ENCODE data around the gene CFAP221. TPM values are rescaled to one million over a fixed set of nuclear protein-coding genes. Genes with fewer than 3 reads are reported as not detected.

The CFAP221 gene
- total and polyA plus RNA-seq, 2 experiments from 2014 or later = 0.42 to 0.65 TPM

GRCh38 chr2:119596638-119597037 is 52.4 kb downstream of the CFAP221 start (continued):
- no peak for TF ChIP-seq STAT1 (IDR thresholded peaks at IDR 0.05; ENCODE audit: unreplicated experiment)
- TF ChIP-seq CTCF (conservative IDR thresholded peaks at IDR 0.05; ENCODE audit: low read depth in 2 of 2) = no peak
- no peak for TF ChIP-seq ZNF331 (CRISPR knock-in tag; IDR thresholded peaks at IDR 0.05; ENCODE audit: low read depth)
- TF ChIP-seq, protein P1, sequence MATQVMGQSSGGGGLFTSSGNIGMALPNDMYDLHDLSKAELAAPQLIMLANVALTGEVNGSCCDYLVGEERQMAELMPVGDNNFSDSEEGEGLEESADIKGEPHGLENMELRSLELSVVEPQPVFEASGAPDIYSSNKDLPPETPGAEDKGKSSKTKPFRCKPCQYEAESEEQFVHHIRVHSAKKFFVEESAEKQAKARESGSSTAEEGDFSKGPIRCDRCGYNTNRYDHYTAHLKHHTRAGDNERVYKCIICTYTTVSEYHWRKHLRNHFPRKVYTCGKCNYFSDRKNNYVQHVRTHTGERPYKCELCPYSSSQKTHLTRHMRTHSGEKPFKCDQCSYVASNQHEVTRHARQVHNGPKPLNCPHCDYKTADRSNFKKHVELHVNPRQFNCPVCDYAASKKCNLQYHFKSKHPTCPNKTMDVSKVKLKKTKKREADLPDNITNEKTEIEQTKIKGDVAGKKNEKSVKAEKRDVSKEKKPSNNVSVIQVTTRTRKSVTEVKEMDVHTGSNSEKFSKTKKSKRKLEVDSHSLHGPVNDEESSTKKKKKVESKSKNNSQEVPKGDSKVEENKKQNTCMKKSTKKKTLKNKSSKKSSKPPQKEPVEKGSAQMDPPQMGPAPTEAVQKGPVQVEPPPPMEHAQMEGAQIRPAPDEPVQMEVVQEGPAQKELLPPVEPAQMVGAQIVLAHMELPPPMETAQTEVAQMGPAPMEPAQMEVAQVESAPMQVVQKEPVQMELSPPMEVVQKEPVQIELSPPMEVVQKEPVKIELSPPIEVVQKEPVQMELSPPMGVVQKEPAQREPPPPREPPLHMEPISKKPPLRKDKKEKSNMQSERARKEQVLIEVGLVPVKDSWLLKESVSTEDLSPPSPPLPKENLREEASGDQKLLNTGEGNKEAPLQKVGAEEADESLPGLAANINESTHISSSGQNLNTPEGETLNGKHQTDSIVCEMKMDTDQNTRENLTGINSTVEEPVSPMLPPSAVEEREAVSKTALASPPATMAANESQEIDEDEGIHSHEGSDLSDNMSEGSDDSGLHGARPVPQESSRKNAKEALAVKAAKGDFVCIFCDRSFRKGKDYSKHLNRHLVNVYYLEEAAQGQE (IDR thresholded peaks at IDR 0.05; ENCODE audit: unreplicated experiment) = no peak

GRCh38 chr2:119598596-119599263 is 54.5 kb downstream of the CFAP221 start:
- H3K36me3 Mint-ChIP-seq (ENCODE audit: low read depth) = no peaks in the 10 kb centered on the region
- TF ChIP-seq ZNF462 (CRISPR knock-in tag; IDR thresholded peaks at IDR 0.05) = no peak
- Histone ChIP-seq H3K9me2 (ENCODE audit: insufficient read depth) (no peaks in the 10 kb centered on the region), H3K27ac (ENCODE audit: low read depth) (no peak overlapping the region), H2AFZ (no peak overlapping the region), H3K27me3 (ENCODE audit: insufficient read depth) (no peaks in the 10 kb centered on the region), H3K79me2 (replicated peaks; ENCODE audit: insufficient read depth) (no peaks in the 10 kb centered on the region), H3F3A (replicated peaks; ENCODE audit: low read depth) (no peaks in the 10 kb centered on the region), H3K4me3 (no peak overlapping the region), H4K20me1 (replicated peaks; ENCODE audit: insufficient read depth) (no peaks in the 10 kb centered on the region; the same call in 1 of the 2 replicates), H3K36me3 (ENCODE audit: insufficient read depth) (no peaks in the 10 kb centered on the region), H3K4me1 (ENCODE audit: insufficient read depth) (peaks cover 8% of the 10 kb centered on the region), H3K4me2 (no peak overlapping the region)
- peaks cover 9% of the 10 kb centered on the region for H3K4me1 Mint-ChIP-seq
- no peaks in the 10 kb centered on the region for H3K27me3 Mint-ChIP-seq (ENCODE audit: insufficient read depth, low read depth, poor library complexity)
- DNase-seq (ENCODE audit: low spot score) = no peak
- no peak overlapping the region for H3K27ac Mint-ChIP-seq
- no peak overlapping the region for H3K4me3 Mint-ChIP-seq
- no peaks in the 10 kb centered on the region for H3K9me3 Mint-ChIP-seq
- ATAC-seq = no peak

Data from GM23338 (cell line).